VCaP (cell line): ENCODE measurements around the gene FRMD5.
A peak's percentile ranks its signal among the peaks of the same experiment; 100 is the strongest.

ENCODE experiments used
- H3K27ac ChIP-seq: fragments of 450-650 bp; 2 replicates; pipeline ENCODE4 v1.5.1; 2017
- CTCF ChIP-seq: fragments of 450-650 bp; conservative IDR thresholded peaks from 2 replicates; pipeline ENCODE4 v1.5.1; 2017; ENCODE audit warnings: mild to moderate bottlenecking, moderate library complexity

FRMD5 gene

GRCh38 chr15:43896543-43896942, 298.5 kb downstream of the FRMD5 start:
- no peak for TF ChIP-seq CTCF
- no peak overlapping the region for H3K27ac ChIP-seq

- no peak overlapping the region for H3K27ac ChIP-seq
- TF ChIP-seq CTCF = no peak
Measured at GRCh38 chr15:43895586-43895985, 299.5 kb downstream of the FRMD5 start.

- no peak for TF ChIP-seq CTCF
- H3K27ac ChIP-seq = no peak overlapping the region
Measured at GRCh38 chr15:43893956-43894355, 301.1 kb downstream of the FRMD5 start.

GRCh38 chr15:43889042-43889441, 306.0 kb downstream of the FRMD5 start:
- no peak for TF ChIP-seq CTCF
- H3K27ac ChIP-seq = no peak overlapping the region

GRCh38 chr15:43887901-43888300, 307.2 kb downstream of the FRMD5 start:
- no peak overlapping the region for H3K27ac ChIP-seq
- TF ChIP-seq CTCF = no peak

- no peak overlapping the region for H3K27ac ChIP-seq
- no peak for TF ChIP-seq CTCF
Measured at GRCh38 chr15:43886558-43886957, 308.5 kb downstream of the FRMD5 start.

- no peak overlapping the region for H3K27ac ChIP-seq
- TF ChIP-seq CTCF = no peak
Measured at GRCh38 chr15:43883571-43883970, 311.5 kb downstream of the FRMD5 start.

GRCh38 chr15:43881944-43882343, 313.1 kb downstream of the FRMD5 start:
- no peak overlapping the region for H3K27ac ChIP-seq

More at GRCh38 chr15:43881944-43882343, 313.1 kb downstream of the FRMD5 start:
- TF ChIP-seq CTCF = peak; percentile 54
